HG03575 (cell line): ENCODE measurements around the gene CEBPA.

Experiments
- ATAC-seq: cut with Tn5 transposase; IDR thresholded peaks from one replicate; pipeline ENCODE4 v1.9.1; 2021; ENCODE audit not compliant: unreplicated experiment, insufficient number of reproducible peaks, low FRiP score; ENCODE audit errors: extremely low read depth

Gene CEBPA

DNA sequence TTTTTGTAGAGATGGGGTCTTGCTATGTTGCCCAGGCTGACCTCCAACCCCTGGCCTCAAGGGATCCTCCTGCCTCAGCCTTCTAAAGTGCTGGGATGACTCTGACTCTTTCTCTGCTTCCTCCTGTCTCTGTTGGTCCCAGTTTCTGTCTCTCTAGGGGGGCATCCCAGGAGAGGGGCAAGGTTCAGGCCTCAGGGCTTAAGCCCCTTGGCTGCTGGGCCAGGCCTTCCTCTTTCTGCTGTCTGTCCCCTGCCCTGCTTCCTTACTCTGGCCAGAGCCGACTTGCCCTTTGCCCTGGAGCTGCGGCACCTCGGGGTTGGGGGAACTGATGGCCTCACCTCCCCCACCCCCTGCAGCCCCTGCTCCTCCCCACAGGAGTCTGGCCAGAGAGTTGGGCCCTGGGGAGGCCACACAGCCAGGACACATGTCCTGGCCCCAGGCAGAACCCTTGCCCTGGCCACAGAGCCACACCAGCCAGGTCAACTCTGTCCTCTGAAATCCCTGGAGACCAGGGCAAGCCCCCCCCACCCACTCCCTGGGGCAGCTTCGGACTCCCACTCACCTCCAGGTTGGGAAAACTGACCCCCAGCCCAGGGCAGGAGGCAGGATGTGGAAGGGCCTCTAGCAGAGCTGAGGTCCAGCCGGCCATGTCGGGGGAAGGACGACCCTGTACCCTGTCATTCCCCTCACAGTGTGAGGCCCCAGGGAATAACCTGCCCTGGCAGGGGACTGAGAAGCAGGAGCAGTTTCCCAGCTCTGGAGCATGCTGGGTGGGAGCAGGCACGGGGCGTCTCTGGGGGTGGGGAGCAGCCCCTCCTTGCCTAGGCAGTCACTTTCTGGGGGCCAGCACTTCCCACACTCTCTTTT, 23.7 kb downstream of the CEBPA start:
- ATAC-seq = no peak

DNA sequence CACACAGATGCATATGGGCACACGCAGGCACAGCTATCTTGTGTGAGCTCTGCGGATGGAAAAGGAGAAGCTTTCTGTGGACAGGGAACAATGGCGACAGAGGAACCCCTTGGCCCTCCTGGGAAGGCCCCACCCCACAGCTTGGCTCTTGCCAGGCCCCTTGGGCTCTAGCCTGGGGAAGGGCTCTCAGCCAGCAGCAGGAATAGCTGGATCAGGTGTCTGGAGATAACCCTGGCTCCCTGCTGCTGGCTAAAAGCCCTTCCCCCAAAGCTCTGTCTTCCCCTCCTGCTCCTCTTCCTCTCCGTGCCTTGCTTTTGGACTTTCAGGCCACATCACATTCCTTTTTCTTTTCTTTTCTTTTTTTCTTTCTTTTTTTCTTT, 24.3 kb downstream of the CEBPA start:
- no peak for ATAC-seq

DNA sequence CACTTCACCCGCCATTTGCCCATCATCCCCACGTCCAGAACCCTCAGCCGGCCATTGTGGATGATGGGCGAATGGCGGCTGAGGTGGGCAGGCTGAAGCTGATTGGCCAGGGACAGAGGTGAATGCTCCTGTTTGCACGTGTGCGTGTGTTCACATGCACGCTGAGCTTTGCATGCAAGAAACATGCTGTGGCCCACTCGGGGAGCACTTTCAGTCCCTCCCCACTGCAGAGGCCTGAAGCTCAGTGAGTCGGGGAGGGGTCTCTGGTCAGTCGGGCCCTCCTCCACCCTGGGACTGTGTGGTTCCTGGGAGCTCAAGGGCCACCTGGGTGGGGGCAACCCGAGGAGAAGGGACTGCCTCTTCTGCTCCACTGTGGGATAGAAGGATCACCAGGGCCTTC, 24.9 kb downstream of the CEBPA start:
- no peak for ATAC-seq

DNA sequence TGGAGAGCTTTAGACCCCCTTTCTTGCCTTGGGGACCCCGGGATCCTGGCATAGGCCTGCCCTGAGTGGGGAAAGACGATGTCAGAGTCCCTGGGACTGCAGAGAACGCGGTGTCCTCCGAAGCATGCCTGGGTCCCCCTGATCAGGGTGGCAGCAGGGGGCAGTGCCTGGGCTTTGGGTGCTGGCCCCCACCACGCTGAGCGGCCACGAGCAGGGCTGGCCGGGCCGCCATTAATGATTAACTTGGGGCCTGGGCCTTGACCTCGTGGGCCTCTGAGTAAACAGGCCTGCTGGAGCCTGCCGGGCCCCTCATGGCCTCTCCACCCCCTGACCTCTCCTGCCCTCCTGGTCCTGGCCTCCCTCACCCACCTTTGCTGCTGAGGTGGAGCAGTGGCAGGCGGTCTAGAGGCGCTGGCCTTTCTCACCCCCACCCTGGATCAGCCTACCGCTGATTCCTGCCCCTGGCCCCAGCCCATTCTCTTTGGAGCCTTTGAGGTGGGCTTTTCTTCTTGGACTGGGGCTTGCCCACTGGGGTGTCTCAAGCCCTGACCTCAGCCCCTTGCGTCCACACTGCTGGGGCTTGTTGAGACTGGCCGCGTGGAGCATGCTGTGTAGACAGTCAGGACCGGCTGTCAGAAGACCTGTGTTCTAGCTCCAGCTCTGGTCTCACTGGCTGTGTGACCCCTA, 26.3 kb downstream of the CEBPA start:
- ATAC-seq = no peak

DNA sequence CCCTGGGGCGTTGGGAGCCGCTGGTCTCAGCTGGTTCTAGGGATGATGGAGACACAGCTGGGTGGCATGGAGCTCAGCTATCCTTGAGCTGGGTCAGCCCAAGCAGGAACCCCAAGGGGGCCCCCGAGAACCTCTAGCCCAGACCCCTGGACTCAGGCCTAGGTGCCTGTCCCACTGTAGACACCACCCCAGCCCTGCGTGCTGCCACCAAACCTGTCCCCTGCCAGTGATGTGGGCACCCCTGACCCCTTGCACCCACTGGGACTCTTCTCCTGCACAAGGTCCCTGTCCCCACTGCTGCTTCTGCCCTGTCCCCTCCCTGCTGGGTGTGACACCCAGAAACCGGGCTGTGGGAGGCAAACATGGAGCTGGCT, 26.8 kb downstream of the CEBPA start:
- ATAC-seq = no peak

DNA sequence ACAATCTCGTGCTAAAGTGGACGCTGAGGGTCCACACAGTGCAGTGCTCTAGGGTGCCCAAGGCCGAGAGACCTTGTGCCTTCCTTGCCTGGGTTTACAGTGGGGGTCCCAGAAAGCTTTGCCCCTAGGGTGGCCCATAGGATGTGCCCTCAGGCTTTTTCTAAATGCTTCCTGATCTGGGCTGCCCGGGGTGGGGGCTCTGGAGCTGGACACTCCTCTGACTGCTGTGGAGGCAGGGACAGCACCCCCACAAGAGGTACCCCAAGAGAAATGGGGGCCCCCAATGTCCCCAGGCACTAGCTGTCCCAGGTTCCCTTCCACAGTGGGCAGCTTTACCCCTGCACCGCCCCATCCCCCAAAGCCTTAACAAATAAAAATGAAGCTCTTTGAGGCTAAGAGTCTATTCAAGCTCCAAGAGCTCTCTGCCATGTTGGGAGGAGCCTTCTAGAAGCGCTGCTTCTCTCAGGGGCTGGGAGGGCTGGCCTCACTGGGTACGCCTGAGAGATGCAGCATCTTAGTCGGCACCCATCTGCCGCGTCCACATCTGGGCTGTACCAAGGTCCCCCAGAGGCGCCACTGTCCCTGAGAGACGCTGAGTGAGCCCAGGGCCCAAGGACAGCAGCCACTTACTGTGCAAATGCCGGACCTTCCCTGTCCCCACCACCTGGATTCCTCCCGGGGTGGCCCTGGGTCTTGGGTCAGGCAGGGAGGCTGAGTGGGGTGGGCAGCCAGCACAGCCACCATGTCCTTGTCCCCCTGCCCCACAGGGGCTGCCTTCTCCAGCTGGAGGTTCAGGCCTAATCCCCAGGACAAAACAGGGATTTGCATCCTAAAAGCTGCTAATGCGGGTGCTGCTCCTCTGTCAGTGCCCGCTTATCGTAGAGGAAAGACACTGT, 27.4 kb downstream of the CEBPA start:
- no peak for ATAC-seq

DNA sequence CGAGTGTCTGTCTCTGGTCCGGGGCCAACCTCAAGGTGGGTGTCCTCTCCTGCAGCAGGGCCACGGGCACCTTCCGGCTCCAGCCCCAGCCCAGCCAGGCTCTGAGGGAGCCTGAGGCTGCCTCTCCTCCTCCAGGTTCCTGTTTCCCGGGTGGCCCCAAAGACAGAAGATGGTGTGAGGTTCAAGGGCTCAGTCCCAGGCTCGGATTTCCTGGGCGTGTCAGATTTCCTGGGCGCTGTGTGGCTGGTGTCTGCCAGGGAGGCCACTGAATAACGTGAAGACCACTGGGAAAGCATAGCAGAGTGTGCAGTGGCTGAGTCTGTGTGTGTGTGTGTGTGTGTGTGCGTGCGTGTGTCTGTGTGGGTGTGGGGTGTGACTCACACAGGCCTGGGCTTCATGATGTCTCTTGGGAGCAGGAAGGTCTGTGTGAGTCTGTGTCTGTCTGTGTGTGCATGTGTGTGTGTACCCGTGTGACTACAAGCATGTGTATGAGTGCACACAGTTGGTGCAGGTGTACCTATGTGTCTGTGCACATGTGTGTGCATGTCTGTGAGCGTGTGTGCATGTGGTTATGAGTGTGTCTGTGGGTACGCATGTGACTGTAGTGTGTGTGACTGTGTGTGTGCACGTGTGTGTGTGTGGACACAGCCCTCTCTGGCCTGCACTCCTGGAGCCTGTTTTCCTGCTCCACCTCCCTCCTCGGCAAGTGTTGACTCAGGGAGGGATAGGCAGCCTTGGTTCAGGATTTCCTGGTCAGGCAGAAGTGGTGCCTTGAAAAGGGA, 28.3 kb downstream of the CEBPA start:
- no peak for ATAC-seq

DNA sequence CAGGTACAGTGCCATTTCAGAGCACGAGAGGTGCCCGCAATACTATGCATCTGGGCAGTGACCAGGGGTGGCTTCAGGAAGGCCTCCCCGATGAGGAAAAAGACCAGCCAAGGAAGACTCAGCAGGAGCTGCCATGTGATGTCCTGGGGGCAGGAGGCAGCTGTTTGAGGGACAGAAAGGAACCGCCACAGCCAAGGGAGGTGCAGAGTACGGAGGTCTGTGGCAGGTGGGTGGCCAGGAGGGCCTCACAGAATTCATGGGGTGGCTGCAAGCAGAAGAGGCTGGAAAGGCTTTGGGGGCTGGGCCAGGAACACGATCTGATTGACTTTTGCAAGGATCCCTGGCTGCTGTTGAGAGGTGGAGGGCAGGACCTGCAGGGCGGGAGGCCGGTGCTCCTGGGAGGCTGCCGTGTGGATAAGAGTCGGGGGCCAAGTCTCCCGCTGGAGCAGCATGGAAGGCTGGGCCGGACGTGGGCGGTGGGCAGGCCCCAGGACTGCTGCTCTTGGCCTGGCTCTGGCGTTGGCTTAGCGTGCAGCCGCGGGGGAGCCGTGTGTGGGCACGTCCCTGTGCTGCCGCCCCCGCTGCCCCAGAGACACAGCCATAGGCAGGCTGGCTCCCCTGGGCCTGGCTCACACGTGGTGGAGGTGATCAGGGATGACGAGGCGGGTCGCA, 29.1 kb downstream of the CEBPA start:
- no peak for ATAC-seq

DNA sequence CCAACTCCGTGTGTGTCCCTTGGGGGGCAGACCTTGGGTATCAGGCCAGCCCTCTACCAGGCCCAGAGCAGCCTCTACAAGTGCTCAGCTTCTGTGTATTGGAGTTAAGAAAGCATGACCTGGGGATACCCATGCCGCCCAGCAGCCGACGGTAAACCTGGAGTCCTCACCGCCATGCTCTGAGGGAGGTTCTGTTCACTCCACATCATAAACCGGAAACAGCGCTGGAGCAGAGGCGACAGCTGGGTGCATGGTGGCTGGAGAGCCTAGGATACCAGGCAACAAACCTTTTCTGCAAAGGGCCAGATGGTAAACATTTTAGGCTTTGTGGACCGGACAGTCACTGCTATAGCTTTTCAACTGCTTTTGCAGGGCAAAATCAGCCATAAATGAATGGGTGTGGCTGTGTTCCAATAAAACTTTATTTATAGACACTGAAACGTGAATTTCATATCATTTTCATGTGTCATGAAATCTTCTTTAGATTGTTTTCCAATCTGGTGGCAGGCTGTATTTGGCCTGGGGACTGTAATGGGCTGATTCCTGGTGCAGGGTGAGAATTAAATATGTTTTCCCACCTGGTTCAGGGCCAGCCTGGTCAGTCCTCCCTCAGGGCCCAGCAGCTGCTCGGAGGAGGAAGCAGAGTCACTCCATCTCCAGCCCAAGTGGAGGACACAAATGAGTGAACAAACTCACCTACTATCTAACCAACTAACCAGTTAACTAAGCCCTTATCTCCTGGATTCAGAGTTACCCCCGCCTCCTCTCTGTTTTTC, 30.9 kb downstream of the CEBPA start:
- no peak for ATAC-seq

DNA sequence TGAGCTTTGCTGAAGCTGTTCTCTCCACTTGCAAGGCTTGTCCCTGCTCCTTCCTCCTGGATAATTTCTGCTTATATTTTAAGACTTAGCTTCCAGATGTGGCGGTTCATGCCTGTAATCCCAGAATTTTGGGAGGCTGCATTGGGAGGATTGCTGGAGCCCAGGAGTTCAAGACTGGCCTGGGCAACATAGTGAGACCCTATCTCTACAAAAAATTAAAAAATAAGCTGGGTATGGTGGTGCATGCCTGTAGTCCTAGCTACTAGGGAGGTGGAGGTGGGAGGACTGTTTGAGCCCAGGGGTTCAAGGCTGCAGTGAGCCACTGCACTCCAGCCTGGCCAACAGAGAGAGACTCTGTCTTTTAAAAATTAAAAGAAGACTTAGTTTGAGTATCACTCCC, 31.6 kb downstream of the CEBPA start:
- ATAC-seq = no peak

DNA sequence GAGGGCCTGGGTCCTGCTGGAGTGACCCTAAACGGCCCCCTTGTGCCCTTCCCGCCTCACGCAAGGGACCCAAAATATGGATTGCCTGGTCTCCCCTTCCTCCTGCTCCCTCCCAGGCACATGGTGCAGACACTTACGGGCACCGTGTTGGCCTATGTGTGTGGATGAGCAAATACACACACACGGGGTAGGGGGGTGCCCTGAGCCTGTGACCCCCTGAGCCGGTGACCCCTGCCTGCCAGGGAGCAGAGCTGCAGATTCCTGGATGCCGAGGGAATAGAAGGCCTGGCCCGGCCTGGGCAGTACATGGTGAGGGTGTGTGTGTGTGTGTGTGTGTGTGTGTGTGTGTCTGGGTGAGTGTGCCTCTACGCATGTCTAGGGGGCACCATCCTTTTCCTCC, 33.3 kb downstream of the CEBPA start:
- ATAC-seq = no peak

DNA sequence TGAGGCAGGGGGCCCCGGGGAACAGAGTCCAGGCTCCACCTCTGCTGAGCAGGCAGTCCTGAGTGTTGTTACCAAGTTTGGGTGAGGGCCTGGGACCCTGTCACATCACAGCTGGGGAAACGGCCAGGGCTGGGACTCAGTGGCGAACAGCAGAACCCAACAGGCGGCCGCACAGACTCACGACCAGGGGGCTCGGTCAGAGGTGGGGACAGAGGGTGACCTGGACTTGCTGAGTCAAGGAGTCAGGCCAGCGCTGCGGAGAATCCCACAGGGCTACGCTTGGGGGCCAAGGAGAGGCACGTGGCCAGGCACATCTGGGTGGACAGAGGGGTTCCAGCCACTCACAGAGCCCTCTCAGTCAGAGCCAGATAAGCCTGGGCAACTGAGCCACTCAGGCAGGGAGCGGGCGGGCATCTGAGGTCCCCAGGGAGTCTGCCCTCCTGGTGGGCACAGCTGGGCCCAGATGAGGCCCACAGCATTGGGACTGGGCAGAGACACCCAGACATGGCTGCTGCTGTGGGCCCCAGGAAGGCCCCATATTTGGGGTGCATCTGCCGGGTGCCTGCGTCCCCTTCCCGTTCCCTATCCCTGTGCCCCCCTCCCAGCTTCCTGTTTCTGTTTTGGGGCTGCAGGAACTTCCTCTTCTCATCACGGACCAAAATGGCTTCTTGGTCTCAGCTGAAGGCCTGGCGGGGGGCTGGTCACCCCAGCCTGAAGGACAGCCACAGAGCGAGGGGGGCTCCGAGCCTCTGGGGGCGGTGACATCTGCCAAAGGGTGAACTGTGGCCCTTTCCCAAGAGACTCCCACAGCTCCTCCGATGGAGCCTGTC, 34.0 kb downstream of the CEBPA start:
- ATAC-seq = no peak

DNA sequence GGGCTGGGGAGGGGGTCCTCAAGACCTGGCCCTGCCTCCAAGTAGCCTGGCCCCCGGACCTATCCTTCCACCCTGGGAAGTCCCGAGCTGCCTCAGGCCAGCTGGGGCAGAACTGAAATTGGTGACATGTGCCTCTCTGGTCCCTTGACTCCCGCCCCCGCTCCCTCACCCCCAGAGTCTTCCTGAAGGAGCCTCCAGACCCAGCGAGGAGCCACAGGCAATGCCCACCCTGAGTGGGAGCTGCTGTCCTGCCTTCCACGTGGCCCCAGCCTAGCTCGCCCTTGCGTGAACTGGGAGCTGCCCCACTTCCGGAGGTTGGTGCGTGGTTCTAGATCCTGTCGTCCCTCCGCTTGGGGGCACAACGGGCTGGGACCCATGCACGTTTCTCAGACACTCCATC, 34.6 kb downstream of the CEBPA start:
- no peak for ATAC-seq

DNA sequence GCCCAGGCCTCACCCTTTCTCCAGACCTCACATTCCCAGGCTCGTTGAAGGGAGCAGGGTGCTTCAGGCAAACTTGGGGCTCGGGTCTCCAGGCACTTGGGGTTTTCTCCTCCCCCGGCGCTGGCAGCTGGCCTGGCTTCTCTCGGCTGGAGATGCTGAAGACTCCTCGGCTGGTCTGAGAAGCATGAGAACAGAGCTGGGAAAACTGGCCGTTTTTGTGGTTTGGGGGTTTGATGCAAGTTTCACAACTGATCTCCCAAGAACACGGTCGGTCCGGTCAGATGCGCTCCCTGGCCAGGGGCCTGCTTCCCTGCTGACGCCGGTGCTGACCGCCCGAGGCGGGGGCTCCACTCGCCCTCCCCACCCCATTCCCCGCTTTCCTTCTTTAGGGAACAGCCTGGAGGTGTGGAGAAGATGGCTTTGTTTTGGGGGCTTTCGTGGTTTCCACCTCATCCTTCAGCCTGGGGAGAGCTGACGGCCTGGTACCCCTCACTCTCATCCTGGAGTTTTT, 35.3 kb downstream of the CEBPA start:
- ATAC-seq = no peak

DNA sequence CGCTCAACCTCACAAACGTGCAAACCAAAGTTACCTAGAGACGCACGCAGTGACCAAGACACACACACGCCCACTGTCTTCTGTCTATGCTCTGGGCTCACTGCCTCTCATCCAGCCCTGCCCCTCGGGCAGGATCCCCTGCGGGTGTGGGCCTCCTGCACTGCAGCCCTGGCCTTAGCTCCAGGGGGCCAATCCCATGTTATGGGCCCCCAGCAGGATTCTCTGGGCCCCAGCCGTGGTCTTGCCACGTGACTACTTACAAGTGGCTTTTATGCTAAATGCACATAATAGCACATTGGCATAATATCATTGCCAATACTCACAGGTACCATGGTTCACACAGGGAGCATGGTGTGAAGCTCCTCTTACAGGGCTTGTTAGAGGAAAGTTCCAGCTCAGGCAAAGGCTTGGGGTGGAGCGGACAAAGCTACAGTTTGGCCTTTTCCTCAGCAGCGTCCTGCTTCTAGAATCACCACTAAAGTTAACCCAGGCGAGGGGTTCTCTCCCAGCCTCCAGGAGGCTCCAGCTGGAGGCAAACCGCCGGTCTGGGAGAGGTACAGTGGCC, 37.4 kb downstream of the CEBPA start:
- no peak for ATAC-seq

DNA sequence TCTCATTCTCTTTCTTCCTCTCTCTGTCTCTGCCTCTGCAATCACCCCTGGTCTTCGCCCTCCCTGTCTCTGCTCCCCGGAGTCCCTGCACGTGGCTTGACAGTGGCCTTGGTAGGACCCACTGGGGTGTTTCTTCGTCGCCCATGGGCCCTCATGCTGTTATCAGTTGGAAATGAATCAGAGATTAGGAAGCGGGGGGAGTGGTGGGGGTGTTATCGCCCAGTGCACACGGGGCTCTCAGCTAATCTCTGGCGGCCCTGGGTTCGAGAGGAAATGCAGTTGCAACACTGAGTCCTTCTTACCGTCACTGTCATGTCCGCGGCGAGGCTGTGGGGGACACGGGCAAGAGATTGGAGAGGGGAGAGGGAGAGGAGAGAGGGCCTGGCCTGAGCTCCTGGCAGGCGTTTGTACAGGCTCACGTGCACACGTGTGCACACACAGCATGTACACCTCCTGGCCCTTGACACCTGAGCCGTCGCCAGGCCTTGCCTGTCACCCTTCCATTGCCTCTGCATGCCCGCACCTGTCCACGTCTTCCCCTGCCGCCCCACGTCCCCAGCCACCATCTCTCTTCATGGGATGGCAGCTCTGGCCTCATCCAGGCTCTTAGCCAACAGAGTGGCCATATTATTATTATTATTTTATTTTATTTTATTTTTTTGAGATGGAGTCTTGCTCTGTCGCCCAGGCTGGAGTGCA, 38.9 kb downstream of the CEBPA start:
- ATAC-seq = no peak
